SK-N-SH treated with all-trans-retinoic acid at 6 μM for 48 hours (cell line): ENCODE measurements around the gene KCNJ12.

Experiments
- ATAC-seq: fragments of 200-7000 bp; cut with Tn5 transposase; 3 replicates; pipeline ENCODE4 v1.9.1; 2020; ENCODE audit warnings: mild to moderate bottlenecking, moderate library complexity
- ARNTL ChIP-seq: fragments of 450-650 bp; formaldehyde crosslinking; IDR thresholded peaks from 2 replicates; pipeline ENCODE4 v1.5.0; 2020; ENCODE audit warnings: low read depth, mild to moderate bottlenecking, moderate library complexity, borderline replicate concordance
- CSDC2 ChIP-seq: fragments of 250-450 bp; sonication (Bioruptor Pico); IDR thresholded peaks from 2 replicates; pipeline ENCODE4 v1.5.0; 2020; ENCODE audit warnings: mild to moderate bottlenecking, moderate library complexity
- ESRRG ChIP-seq: fragments of 250-450 bp; sonication (Bioruptor Pico); IDR thresholded peaks from 2 replicates; pipeline ENCODE4 v1.6.1; 2021; ENCODE audit warnings: mild to moderate bottlenecking
- GLIS3 ChIP-seq: fragments of 250-450 bp; sonication (Bioruptor Pico); IDR thresholded peaks from 2 replicates; pipeline ENCODE4 v1.5.0; 2020; ENCODE audit warnings: mild to moderate bottlenecking, moderate library complexity
- ISL1 ChIP-seq: fragments of 250-450 bp; sonication (Bioruptor Pico); IDR thresholded peaks from 2 replicates; pipeline ENCODE4 v2.1.2; 2022; ENCODE audit warnings: mild to moderate bottlenecking, moderate library complexity
- OSR1 ChIP-seq: fragments of 250-450 bp; sonication (Bioruptor Pico); IDR thresholded peaks from 2 replicates; pipeline ENCODE4 v1.8.0; 2022; ENCODE audit warnings: moderate library complexity, mild to moderate bottlenecking, inconsistent platforms
- PPARA ChIP-seq: fragments of 250-450 bp; sonication (Bioruptor Pico); IDR thresholded peaks from 2 replicates; pipeline ENCODE4 v1.5.0; 2020; ENCODE audit warnings: mild to moderate bottlenecking, borderline replicate concordance
- RARB ChIP-seq: fragments of 250-450 bp; sonication (Bioruptor Pico); IDR thresholded peaks from 2 replicates; pipeline ENCODE4 v1.8.0; 2021; ENCODE audit warnings: mild to moderate bottlenecking, moderate library complexity
- SNAI2 ChIP-seq: fragments of 250-450 bp; sonication (Bioruptor Pico); IDR thresholded peaks from 2 replicates; pipeline ENCODE4 v1.5.0; 2020; ENCODE audit warnings: mild to moderate bottlenecking, moderate library complexity
- TOX ChIP-seq: fragments of 250-450 bp; sonication (Bioruptor Pico); IDR thresholded peaks from 2 replicates; pipeline ENCODE4 v1.8.0; 2021; ENCODE audit warnings: mild to moderate bottlenecking, moderate library complexity, borderline replicate concordance
- ZC3H10 ChIP-seq: fragments of 250-450 bp; sonication (Bioruptor Pico); IDR thresholded peaks from 2 replicates; pipeline ENCODE4 v1.5.1; 2021; ENCODE audit warnings: mild to moderate bottlenecking, moderate library complexity
- ZFP3 ChIP-seq: fragments of 250-450 bp; sonication (Bioruptor Pico); IDR thresholded peaks from 2 replicates; pipeline ENCODE4 v1.5.0; 2020; ENCODE audit warnings: mild to moderate bottlenecking, moderate library complexity
- ZNF565 ChIP-seq: fragments of 450-650 bp; formaldehyde crosslinking; conservative IDR thresholded peaks from 2 replicates; pipeline ENCODE4 v1.5.0; 2020; ENCODE audit warnings: low read depth, mild to moderate bottlenecking, moderate library complexity
- ZNF70 ChIP-seq: fragments of 450-650 bp; formaldehyde crosslinking; IDR thresholded peaks from 2 replicates; pipeline ENCODE4 v1.5.0; 2020; ENCODE audit warnings: mild to moderate bottlenecking, moderate library complexity
- TF ChIP-seq, protein P1 (sequence below): fragments of 250-450 bp; sonication (Bioruptor Pico); IDR thresholded peaks from 2 replicates; pipeline ENCODE4 v1.5.1; 2020; ENCODE audit warnings: low read depth, mild to moderate bottlenecking, moderate library complexity
- TF ChIP-seq, protein P2 (sequence below): fragments of 250-450 bp; sonication (Bioruptor Pico); IDR thresholded peaks from 2 replicates; pipeline ENCODE4 v1.5.0; 2020; ENCODE audit warnings: mild to moderate bottlenecking, moderate library complexity
- TF ChIP-seq, protein P3 (sequence below): fragments of 250-450 bp; sonication (Bioruptor Pico); IDR thresholded peaks from 2 replicates; pipeline ENCODE4 v1.8.0; 2020; ENCODE audit warnings: mild to moderate bottlenecking, moderate library complexity, borderline replicate concordance
- TF ChIP-seq, protein P4 (sequence below): fragments of 250-450 bp; sonication (Bioruptor Pico); IDR thresholded peaks from 2 replicates; pipeline ENCODE4 v1.8.0; 2021; ENCODE audit warnings: low read depth, mild to moderate bottlenecking, moderate library complexity, borderline replicate concordance

KCNJ12 gene

DNA sequence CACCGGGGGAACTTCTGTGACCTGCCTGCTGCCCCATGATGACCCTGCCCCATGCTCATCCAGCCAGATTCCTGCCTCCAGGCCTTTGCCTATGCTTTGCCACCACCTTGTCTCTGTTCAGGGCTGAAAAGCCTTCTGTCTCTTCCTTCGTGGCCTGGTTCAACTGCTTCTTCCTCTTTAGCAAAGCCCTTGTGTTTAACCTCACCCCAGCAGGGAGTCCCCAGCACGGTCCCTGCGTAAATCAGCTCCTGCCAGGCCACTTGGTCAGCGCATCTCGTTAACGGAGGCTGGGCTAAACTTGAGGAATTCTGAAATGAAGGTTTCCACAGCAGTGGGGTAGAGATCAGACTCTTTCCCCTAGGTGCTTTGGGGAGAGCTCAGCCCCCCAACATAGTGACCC lies 16.1 kb upstream of the KCNJ12 start:
- no peak for TF ChIP-seq ZNF565
- TF ChIP-seq GLIS3 (CRISPR knock-in tag), result no peak
- TF ChIP-seq, protein P1, sequence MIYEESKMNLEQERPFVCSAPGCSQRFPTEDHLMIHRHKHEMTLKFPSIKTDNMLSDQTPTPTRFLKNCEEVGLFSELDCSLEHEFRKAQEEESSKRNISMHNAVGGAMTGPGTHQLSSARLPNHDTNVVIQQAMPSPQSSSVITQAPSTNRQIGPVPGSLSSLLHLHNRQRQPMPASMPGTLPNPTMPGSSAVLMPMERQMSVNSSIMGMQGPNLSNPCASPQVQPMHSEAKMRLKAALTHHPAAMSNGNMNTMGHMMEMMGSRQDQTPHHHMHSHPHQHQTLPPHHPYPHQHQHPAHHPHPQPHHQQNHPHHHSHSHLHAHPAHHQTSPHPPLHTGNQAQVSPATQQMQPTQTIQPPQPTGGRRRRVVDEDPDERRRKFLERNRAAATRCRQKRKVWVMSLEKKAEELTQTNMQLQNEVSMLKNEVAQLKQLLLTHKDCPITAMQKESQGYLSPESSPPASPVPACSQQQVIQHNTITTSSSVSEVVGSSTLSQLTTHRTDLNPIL (CRISPR knock-in tag), result no peak
- TF ChIP-seq ESRRG, result no peak
- TF ChIP-seq CSDC2 (CRISPR knock-in tag), result no peak
- TF ChIP-seq, protein P2, sequence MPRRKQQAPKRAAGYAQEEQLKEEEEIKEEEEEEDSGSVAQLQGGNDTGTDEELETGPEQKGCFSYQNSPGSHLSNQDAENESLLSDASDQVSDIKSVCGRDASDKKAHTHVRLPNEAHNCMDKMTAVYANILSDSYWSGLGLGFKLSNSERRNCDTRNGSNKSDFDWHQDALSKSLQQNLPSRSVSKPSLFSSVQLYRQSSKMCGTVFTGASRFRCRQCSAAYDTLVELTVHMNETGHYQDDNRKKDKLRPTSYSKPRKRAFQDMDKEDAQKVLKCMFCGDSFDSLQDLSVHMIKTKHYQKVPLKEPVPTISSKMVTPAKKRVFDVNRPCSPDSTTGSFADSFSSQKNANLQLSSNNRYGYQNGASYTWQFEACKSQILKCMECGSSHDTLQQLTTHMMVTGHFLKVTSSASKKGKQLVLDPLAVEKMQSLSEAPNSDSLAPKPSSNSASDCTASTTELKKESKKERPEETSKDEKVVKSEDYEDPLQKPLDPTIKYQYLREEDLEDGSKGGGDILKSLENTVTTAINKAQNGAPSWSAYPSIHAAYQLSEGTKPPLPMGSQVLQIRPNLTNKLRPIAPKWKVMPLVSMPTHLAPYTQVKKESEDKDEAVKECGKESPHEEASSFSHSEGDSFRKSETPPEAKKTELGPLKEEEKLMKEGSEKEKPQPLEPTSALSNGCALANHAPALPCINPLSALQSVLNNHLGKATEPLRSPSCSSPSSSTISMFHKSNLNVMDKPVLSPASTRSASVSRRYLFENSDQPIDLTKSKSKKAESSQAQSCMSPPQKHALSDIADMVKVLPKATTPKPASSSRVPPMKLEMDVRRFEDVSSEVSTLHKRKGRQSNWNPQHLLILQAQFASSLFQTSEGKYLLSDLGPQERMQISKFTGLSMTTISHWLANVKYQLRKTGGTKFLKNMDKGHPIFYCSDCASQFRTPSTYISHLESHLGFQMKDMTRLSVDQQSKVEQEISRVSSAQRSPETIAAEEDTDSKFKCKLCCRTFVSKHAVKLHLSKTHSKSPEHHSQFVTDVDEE, result no peak
- no peak for TF ChIP-seq PPARA (CRISPR knock-in tag)
- TF ChIP-seq OSR1 (CRISPR knock-in tag), result no peak
- no peak for TF ChIP-seq ZC3H10 (CRISPR knock-in tag)
- TF ChIP-seq, protein P3, sequence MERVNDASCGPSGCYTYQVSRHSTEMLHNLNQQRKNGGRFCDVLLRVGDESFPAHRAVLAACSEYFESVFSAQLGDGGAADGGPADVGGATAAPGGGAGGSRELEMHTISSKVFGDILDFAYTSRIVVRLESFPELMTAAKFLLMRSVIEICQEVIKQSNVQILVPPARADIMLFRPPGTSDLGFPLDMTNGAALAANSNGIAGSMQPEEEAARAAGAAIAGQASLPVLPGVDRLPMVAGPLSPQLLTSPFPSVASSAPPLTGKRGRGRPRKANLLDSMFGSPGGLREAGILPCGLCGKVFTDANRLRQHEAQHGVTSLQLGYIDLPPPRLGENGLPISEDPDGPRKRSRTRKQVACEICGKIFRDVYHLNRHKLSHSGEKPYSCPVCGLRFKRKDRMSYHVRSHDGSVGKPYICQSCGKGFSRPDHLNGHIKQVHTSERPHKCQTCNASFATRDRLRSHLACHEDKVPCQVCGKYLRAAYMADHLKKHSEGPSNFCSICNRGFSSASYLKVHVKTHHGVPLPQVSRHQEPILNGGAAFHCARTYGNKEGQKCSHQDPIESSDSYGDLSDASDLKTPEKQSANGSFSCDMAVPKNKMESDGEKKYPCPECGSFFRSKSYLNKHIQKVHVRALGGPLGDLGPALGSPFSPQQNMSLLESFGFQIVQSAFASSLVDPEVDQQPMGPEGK, result no peak
- TF ChIP-seq ISL1 (CRISPR knock-in tag), result no peak
- TF ChIP-seq SNAI2, result no peak
- TF ChIP-seq TOX (CRISPR knock-in tag), result no peak
- TF ChIP-seq ARNTL, result no peak
- no peak for TF ChIP-seq RARB (CRISPR knock-in tag)
- TF ChIP-seq ZFP3 (CRISPR knock-in tag), result no peak
- TF ChIP-seq, all 23 proteins: peak for 0
- ATAC-seq, result no peak

DNA sequence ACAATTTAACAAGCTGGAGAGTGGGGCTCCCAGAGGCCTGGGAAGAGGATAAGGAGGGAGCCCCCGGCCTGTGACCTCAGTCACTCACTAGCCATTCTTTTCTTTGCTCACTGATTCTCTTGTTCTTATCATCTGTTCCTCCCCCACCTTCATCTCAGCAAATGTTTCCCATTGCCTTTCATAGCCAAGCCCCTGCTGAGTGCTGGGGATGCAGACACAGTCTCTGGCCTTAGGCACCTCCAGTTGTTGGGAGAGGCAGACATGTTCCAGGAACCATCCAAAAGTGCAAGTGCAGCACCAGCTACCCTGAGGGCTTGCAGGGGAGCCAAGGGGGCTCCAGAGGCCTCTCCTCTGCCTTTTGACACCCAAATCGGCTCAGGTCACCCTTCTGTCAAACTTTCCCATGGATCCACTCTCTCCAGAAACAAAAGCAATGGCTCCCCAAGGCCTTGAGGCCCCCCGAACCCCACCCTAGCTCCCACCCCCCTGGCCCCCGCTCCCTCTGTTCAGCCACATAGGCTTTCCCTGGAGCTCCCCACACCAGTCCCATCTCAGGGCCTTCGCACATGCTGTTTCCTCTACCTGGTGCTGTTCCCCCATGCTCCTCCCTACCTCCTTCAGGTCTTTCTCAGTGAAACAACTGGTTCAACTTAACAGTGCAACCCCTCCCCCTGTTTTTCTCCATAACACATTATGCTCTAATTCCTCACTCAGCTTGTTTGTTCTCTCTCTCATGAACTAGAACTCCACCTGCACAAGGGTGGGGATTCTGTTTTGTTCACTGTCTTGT lies 14.9 kb upstream of the KCNJ12 start:
- no peak for TF ChIP-seq TOX (CRISPR knock-in tag)
- no peak for TF ChIP-seq ZNF70 (CRISPR knock-in tag)
- no peak for ATAC-seq

- TF ChIP-seq SNAI2, result no peak
- TF ChIP-seq, protein P2, result no peak
- TF ChIP-seq, protein P4, sequence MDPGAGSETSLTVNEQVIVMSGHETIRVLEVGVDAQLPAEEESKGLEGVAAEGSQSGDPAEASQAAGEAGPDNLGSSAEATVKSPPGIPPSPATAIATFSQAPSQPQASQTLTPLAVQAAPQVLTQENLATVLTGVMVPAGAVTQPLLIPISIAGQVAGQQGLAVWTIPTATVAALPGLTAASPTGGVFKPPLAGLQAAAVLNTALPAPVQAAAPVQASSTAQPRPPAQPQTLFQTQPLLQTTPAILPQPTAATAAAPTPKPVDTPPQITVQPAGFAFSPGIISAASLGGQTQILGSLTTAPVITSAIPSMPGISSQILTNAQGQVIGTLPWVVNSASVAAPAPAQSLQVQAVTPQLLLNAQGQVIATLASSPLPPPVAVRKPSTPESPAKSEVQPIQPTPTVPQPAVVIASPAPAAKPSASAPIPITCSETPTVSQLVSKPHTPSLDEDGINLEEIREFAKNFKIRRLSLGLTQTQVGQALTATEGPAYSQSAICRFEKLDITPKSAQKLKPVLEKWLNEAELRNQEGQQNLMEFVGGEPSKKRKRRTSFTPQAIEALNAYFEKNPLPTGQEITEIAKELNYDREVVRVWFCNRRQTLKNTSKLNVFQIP (CRISPR knock-in tag), result no peak
- no peak for ATAC-seq
Measured at GRCh38 chr17:21362331-21362931, 13.7 kb upstream of the KCNJ12 start.
